Mesodermal cell (in vitro differentiated cells): ENCODE results near the gene MRPL37. TPM values are rescaled to one million over a fixed set of nuclear protein-coding genes. Genes with fewer than 3 reads are reported as not detected.

ENCODE experiments used
- H3K27ac ChIP-seq: 2 replicates; pipeline ENCODE4 v1.7.0; 2013; ENCODE audit warnings: mild to moderate bottlenecking, low read depth, low read length, moderate library complexity; ENCODE audit not compliant: severe bottlenecking
- H3K36me3 ChIP-seq: 2 replicates; pipeline ENCODE4 v1.7.1; 2013; ENCODE audit warnings: mild to moderate bottlenecking, low read length, moderate library complexity; ENCODE audit not compliant: control insufficient read depth, insufficient read depth
- H3K4me1 ChIP-seq: one replicate; pipeline ENCODE4 v1.7.1; 2013; ENCODE audit warnings: mild to moderate bottlenecking, low read length; ENCODE audit not compliant: insufficient read depth, control insufficient read depth, poor library complexity, severe bottlenecking
- H3K4me3 ChIP-seq: 2 replicates; pipeline ENCODE4 v1.7.0; 2013; ENCODE audit warnings: low read length, control low read depth, mild to moderate bottlenecking; ENCODE audit not compliant: insufficient read depth, poor library complexity, severe bottlenecking; ENCODE audit errors: extremely low read depth
- H3K9me3 ChIP-seq: 2 replicates; pipeline ENCODE4 v1.7.1; 2013; ENCODE audit warnings: mild to moderate bottlenecking, low read length, moderate library complexity; ENCODE audit not compliant: control insufficient read depth
- WGBS, 2 experiments: methylation state at CpG; one replicate each; pipeline ENCODE4 v1.1.5; 2013; ENCODE audit warnings: missing lambda C conversion rate in 2 of 2; ENCODE audit not compliant: insufficient coverage in 2 of 2; 5-methylcytosine and 5-hydroxymethylcytosine counted together
- polyA plus RNA-seq, 2 experiments: library from polyadenylated mRNA; stranded (reverse); fragments of 50-300 nt; gene quantifications; one replicate each; pipeline ENCODE4 v1.2.3, GENCODE V29; 2013

Gene MRPL37
- polyA plus RNA-seq (2013, experiment 1 of 2) = 93.4 TPM
- polyA plus RNA-seq (2013, experiment 2 of 2) = 83.6 TPM

GRCh38 chr1:54199765-54200518 is at the start of gene MRPL37, which contains the start of gene CYB5RL:
MRPL37 (plus strand) TSS chr1:54200167; CDS start chr1:54200244, 77 bp downstream.
CYB5RL (minus strand) TSS chr1:54200030; CDS start chr1:54195616, 4,414 bp downstream.
- no peak within 1 kb of the TSS for H3K27ac ChIP-seq
- peak within 1 kb of the TSS; percentile 74 for H3K4me3 ChIP-seq
- WGBS, 2 experiments = 0% methylated on average over 35 to 49 of the region's 51 CpGs
- no peaks in the 10 kb centered on the region for H3K4me1 ChIP-seq
- H3K9me3 ChIP-seq = no peaks in the 10 kb centered on the region
- peaks cover 27% of the 10 kb centered on the region for H3K36me3 ChIP-seq

DNA sequence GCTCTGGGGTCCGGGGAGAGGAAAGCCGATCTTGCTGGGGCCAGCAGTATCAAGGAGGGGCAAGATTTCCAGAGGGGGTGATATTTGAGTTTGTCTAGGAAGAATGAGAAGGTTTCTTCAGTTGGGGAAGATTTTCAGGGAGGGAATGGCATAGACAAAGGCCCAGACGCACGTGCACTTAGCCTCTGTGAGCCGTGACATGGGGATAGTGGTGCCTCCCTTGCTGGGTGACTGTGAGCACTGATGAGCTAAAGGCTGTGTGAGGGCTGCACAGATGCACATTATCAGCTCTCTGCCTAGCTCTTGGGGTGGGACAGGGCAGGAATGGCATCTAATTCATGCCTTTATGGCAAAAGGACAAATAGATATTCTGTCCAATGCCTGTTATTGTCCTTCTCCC is 49.0 kb upstream of the MRPL37 start:
- Histone ChIP-seq H3K9me3 (no peaks in the 10 kb centered on the region), H3K36me3 (no peaks in the 10 kb centered on the region), H3K27ac (no peak overlapping the region), H3K4me3 (no peak overlapping the region), H3K4me1 (peaks cover 4% of the 10 kb centered on the region)
- WGBS, 2 experiments = 86 to 89% methylated on average over 5 of the region's 5 CpGs

GRCh38 chr1:54152696-54153095 is 47.3 kb upstream of the MRPL37 start, which contains the start of gene CDCP2:
CDCP2 (minus strand) TSS chr1:54153000; CDS start chr1:54152922, 78 bp downstream.
- Histone ChIP-seq H3K9me3 (no peaks in the 10 kb centered on the region), H3K36me3 (no peaks in the 10 kb centered on the region), H3K27ac (peak within 1 kb of the TSS; percentile 23), H3K4me3 (no peak within 1 kb of the TSS), H3K4me1 (peaks cover 4% of the 10 kb centered on the region)
- 95 to 100% methylated on average over 4 to 5 of the region's 5 CpGs for WGBS, 2 experiments

DNA sequence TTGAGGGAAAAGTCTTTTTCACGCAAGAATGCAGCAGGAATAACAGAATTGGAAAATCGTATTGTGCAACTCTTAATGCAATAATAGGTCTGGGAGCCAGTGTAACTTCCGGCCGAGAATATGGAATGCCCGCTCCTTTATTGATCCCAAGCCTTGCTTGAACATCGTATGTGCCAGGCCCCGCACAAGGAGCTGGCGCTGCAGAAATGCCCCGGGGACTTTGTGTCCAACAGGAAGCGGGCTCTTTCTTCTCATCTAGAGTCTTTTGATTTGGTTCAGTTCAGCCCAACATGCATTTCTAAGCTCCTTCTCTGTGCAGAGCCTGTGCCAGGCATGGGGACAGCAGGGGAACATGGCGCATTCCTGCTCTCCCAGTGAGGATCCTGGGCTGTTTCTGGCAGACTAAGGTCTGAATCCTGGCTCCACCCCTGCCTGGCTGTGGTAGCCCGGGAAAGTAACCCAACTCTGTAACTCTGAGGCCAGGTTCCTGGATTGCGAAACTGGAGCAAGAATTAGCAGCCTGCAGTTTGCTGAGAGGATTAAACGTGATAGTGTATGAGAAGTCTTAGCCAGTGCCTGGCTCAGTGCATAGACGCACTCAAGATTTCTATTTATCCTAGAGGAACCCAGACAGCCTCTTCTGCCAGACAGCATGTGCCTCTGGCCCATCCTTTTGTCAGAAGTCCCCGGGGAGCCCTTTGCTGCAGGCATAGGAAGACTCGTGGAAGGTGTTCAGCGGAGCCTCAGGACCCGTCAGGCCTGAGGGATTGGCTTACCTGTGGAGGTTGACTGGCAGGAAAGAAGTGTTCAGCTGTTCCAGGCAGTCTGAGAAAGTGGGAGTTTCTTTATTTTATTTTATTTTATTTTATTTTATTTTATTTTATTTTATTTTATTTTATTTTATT is 46.2 kb upstream of the MRPL37 start:
- no peak overlapping the region for H3K4me3 ChIP-seq
- 80 to 81% methylated on average over 14 to 16 of the region's 19 CpGs for WGBS, 2 experiments
- H3K27ac ChIP-seq = peak overlapping the region; percentile 23
- H3K36me3 ChIP-seq = no peaks in the 10 kb centered on the region
- no peaks in the 10 kb centered on the region for H3K9me3 ChIP-seq
- H3K4me1 ChIP-seq = peaks cover 4% of the 10 kb centered on the region

DNA sequence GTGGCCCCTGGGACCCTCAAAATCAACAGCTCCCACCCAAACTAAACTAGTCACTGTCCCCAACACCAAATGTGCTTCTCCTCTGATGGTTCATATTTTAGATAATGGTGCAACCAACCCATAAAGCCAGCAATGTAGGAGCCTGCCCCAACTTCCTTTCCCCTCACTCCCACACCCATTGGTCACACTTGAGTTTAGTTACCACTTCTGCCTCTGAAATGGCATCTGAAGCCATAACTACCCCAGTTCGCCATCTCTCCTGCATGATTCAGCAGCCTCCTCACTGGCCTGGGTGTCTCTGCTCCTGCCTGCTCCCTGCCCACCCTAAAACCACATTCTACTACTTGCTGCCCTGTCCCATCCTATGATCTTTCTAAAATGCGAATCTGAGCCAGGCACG is 43.8 kb upstream of the MRPL37 start:
- no peaks in the 10 kb centered on the region for H3K9me3 ChIP-seq

GRCh38 chr1:54156986-54157385 is 43.0 kb upstream of the MRPL37 start:
- no peak overlapping the region for H3K4me3 ChIP-seq
- H3K36me3 ChIP-seq = no peaks in the 10 kb centered on the region
- no peaks in the 10 kb centered on the region for H3K9me3 ChIP-seq
- peaks cover 13% of the 10 kb centered on the region for H3K4me1 ChIP-seq
- H3K27ac ChIP-seq = no peak overlapping the region
- 80 to 84% methylated on average over 7 of the region's 7 CpGs for WGBS, 2 experiments

More for the DNA sequence above, 43.8 kb upstream of the MRPL37 start:
- 85 to 100% methylated on average over 1 to 2 of the region's 3 CpGs for WGBS, 2 experiments
- Histone ChIP-seq H3K4me3 (no peak overlapping the region), H3K27ac (no peak overlapping the region), H3K4me1 (peaks cover 13% of the 10 kb centered on the region), H3K36me3 (no peaks in the 10 kb centered on the region)

DNA sequence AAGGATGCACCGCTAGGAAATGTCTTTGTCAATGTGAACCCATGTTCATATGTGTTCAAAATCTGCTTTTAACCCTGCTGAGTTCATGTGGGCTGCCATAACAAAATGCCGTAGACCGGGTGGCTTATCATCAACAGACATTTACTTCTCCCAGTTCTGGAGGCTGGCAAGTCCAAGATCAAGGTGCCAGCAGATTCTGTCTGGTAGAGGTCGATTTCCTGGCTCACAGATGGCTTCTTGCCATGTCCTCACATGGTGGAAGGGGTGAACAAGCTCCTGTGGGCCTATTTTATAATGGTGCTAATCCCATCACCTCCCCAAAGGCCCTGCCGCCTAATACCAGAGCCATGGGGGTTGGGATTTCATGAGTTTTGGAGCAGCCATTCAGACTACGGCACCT is 42.6 kb upstream of the MRPL37 start:
- Histone ChIP-seq H3K4me1 (peaks cover 13% of the 10 kb centered on the region), H3K27ac (no peak overlapping the region), H3K4me3 (no peak overlapping the region), H3K9me3 (no peaks in the 10 kb centered on the region), H3K36me3 (no peaks in the 10 kb centered on the region)
- 68 to 85% methylated on average over 4 of the region's 6 CpGs for WGBS, 2 experiments

DNA sequence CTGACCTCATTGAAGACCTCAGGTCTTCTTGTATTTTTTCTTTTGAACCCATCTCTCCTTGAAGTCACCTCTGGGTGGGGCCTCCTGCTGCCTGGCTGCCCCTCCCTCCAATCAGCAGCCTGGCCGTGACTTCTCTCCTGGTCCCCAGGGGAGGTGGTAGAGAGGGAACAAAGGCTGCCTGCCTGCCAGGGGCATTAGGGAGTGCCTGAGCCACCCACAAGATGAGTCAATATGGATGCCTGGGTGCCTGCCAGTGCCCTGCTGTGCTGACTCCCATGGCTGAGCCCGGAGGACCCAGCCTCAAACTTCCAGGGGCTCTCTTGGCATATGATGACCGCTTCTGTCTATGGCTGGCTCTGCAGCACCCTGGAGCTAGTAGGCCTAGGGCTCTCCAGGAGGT is 41.9 kb upstream of the MRPL37 start:
- Histone ChIP-seq H3K4me3 (no peak overlapping the region), H3K9me3 (no peaks in the 10 kb centered on the region), H3K4me1 (peaks cover 13% of the 10 kb centered on the region), H3K27ac (no peak overlapping the region), H3K36me3 (no peaks in the 10 kb centered on the region)
- 79 to 84% methylated on average over 2 to 3 of the region's 3 CpGs for WGBS, 2 experiments

DNA sequence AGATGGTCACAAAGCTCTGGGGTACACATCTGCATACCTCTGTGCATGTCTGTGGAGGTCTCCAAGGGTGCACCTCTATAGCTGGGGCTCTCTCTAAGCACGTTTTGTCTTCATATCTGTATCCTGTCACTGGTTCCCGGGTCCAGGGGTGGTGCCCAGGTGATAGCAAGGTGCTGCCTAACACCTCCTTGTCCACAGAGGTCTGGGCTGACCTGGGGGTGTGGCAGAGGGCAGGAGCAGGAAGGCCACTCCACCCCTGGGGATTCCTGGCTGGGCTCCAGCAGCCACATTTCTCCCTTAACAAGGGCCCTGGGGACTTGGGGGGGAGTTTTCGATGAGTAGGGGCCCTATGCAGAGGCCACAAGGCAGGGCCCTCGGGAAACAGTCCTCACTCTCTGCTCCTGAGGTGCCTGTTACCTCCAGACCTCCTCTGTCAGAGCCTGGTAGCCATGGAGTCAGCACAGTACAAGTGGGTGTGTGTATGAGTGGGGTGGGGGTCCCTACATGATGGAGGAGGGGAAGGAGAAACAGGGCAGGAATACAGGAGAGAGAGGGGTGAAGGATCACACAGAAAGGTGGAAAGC is 40.1 kb upstream of the MRPL37 start:
- Histone ChIP-seq H3K4me3 (no peak overlapping the region), H3K27ac (no peak overlapping the region), H3K4me1 (peaks cover 9% of the 10 kb centered on the region), H3K9me3 (no peaks in the 10 kb centered on the region), H3K36me3 (no peaks in the 10 kb centered on the region)
- WGBS, 2 experiments = 89 to 94% methylated on average over 2 to 3 of the region's 4 CpGs

- WGBS, 2 experiments = 60% methylated on average over 2 of the region's 3 CpGs; no CpG with 5 or more reads in 1 of the 2 experiments
- H3K9me3 ChIP-seq = no peaks in the 10 kb centered on the region
- no peak overlapping the region for H3K4me3 ChIP-seq
- no peak overlapping the region for H3K27ac ChIP-seq
- H3K4me1 ChIP-seq = peaks cover 9% of the 10 kb centered on the region
- H3K36me3 ChIP-seq = no peaks in the 10 kb centered on the region
Observed at GRCh38 chr1:54160351-54160750, 39.6 kb upstream of the MRPL37 start.
